ENCODE results near the gene ROS1. TPM values are rescaled to one million over a fixed set of nuclear protein-coding genes. Genes with fewer than 3 reads are reported as not detected.

ROS1 gene
- total and polyA plus RNA-seq, 2 donors (not counting 1 experiment from before 2014, with no cell fraction given), result under 0.01 to 0.01 TPM

GRCh38 chr6:117326396-117326795 lies 99.3 kb downstream of the ROS1 start:
- H2AFZ ChIP-seq (ENCODE audit: low read length), result no peak overlapping the region
- no peaks in the 10 kb centered on the region for H3K9me3 ChIP-seq (ENCODE audit: control insufficient read depth, insufficient read depth, low read depth, low read length)
- no peaks in the 10 kb centered on the region for H3K79me2 ChIP-seq (ENCODE audit: control insufficient read depth, insufficient read depth, low read length)
- no peaks in the 10 kb centered on the region for H3K4me1 ChIP-seq (ENCODE audit: control insufficient read depth, extremely low read depth, insufficient read depth, low read length)
- no peak for TF ChIP-seq CTCF (conservative IDR thresholded peaks at IDR 0.05 in 1 of 2, IDR thresholded peaks at IDR 0.05 in 1 of 2; ENCODE audit: low read depth in 1 of 2, low read length in 2 of 2)
- TF ChIP-seq EZH2 (IDR thresholded peaks at IDR 0.05; ENCODE audit: low read length, missing control alignments), result no peak
- no peak overlapping the region for H3K27ac ChIP-seq (ENCODE audit: insufficient read depth, low read length)
- DNase-seq (ENCODE audit: low read depth in 2 of 2), result peak in 1 of 2 donors; percentile 22
- no peak overlapping the region for H3K9ac ChIP-seq (ENCODE audit: insufficient read depth, low read length)
- H4K20me1 ChIP-seq (ENCODE audit: control insufficient read depth, extremely low read depth, insufficient read depth, low read length), result no peaks in the 10 kb centered on the region
- H3K4me2 ChIP-seq (ENCODE audit: extremely low read depth, insufficient read depth, low read length), result no peak overlapping the region
- H3K36me3 ChIP-seq (ENCODE audit: control insufficient read depth, insufficient read depth, low read length), result no peaks in the 10 kb centered on the region
- no peaks in the 10 kb centered on the region for H3K27me3 ChIP-seq (ENCODE audit: control insufficient read depth, insufficient read depth, low read length)
- H3K4me3 ChIP-seq (replicated peaks in 1 of 4; ENCODE audit: control extremely low read depth in 1 of 4, insufficient read depth in 1 of 4, low read depth in 3 of 4, low read length in 4 of 4), result no peak overlapping the region

DNA sequence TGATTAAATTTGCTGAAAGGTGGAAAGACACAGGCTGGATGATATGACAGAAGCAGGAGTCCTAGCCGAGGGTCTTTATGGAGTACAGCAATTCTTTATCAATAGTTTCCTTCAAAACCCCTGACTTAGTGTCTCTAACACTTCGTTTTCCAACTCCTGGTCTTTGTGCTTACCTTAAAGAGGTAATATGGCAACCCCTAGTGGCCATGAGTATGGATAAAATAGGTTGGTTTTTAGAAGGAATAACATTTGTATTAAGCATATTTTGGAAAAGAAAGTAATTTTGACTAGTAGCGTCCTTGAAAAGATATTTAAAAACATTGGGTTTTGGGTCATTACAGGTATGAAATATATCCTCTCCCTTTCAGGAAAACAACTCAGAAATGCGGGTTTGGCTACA lies 108.5 kb downstream of the ROS1 start:
- H3K9ac ChIP-seq (ENCODE audit: insufficient read depth, low read length), result no peak overlapping the region
- no peak overlapping the region for H3K27ac ChIP-seq (ENCODE audit: insufficient read depth, low read length)
- H3K27me3 ChIP-seq (ENCODE audit: control insufficient read depth, insufficient read depth, low read length), result no peaks in the 10 kb centered on the region
- H3K4me3 ChIP-seq (replicated peaks in 1 of 4; ENCODE audit: control extremely low read depth in 1 of 4, insufficient read depth in 1 of 4, low read depth in 3 of 4, low read length in 4 of 4), result no peak overlapping the region
- H3K9me3 ChIP-seq (ENCODE audit: control insufficient read depth, insufficient read depth, low read depth, low read length), result no peaks in the 10 kb centered on the region
- H2AFZ ChIP-seq (ENCODE audit: low read length), result no peak overlapping the region
- H3K4me1 ChIP-seq (ENCODE audit: control insufficient read depth, extremely low read depth, insufficient read depth, low read length), result no peaks in the 10 kb centered on the region
- H3K36me3 ChIP-seq (ENCODE audit: control insufficient read depth, insufficient read depth, low read length), result no peaks in the 10 kb centered on the region
- TF ChIP-seq EZH2 (IDR thresholded peaks at IDR 0.05; ENCODE audit: low read length, missing control alignments), result no peak
- TF ChIP-seq CTCF (conservative IDR thresholded peaks at IDR 0.05 in 1 of 2, IDR thresholded peaks at IDR 0.05 in 1 of 2; ENCODE audit: low read depth in 1 of 2, low read length in 2 of 2), result peak in 1 of 2 donors; percentile 36
- peak; percentile 11 to 14 for DNase-seq (ENCODE audit: low read depth in 2 of 2)
- no peaks in the 10 kb centered on the region for H3K79me2 ChIP-seq (ENCODE audit: control insufficient read depth, insufficient read depth, low read length)
- no peak overlapping the region for H3K4me2 ChIP-seq (ENCODE audit: extremely low read depth, insufficient read depth, low read length)
- H4K20me1 ChIP-seq (ENCODE audit: control insufficient read depth, extremely low read depth, insufficient read depth, low read length), result no peaks in the 10 kb centered on the region

GRCh38 chr6:117311726-117312125 lies 114.0 kb downstream of the ROS1 start:
- no peak overlapping the region for H2AFZ ChIP-seq (ENCODE audit: low read length)
- H3K27me3 ChIP-seq (ENCODE audit: control insufficient read depth, insufficient read depth, low read length), result no peaks in the 10 kb centered on the region
- no peak overlapping the region for H3K4me3 ChIP-seq (replicated peaks in 1 of 4; ENCODE audit: control extremely low read depth in 1 of 4, insufficient read depth in 1 of 4, low read depth in 3 of 4, low read length in 4 of 4)
- H4K20me1 ChIP-seq (ENCODE audit: control insufficient read depth, extremely low read depth, insufficient read depth, low read length), result no peaks in the 10 kb centered on the region
- no peaks in the 10 kb centered on the region for H3K9me3 ChIP-seq (ENCODE audit: control insufficient read depth, insufficient read depth, low read depth, low read length)
- no peak overlapping the region for H3K9ac ChIP-seq (ENCODE audit: insufficient read depth, low read length)
- H3K79me2 ChIP-seq (ENCODE audit: control insufficient read depth, insufficient read depth, low read length), result no peaks in the 10 kb centered on the region
- H3K4me2 ChIP-seq (ENCODE audit: extremely low read depth, insufficient read depth, low read length), result no peak overlapping the region
- H3K27ac ChIP-seq (ENCODE audit: insufficient read depth, low read length), result no peak overlapping the region
- TF ChIP-seq CTCF (conservative IDR thresholded peaks at IDR 0.05 in 1 of 2, IDR thresholded peaks at IDR 0.05 in 1 of 2; ENCODE audit: low read depth in 1 of 2, low read length in 2 of 2) (no peak), EZH2 (IDR thresholded peaks at IDR 0.05; ENCODE audit: low read length, missing control alignments) (no peak)
- H3K4me1 ChIP-seq (ENCODE audit: control insufficient read depth, extremely low read depth, insufficient read depth, low read length), result no peaks in the 10 kb centered on the region
- no peaks in the 10 kb centered on the region for H3K36me3 ChIP-seq (ENCODE audit: control insufficient read depth, insufficient read depth, low read length)
- DNase-seq (ENCODE audit: low read depth in 2 of 2), result no peak
